Type B pancreatic cell (in vitro differentiated cells): Measurements from ENCODE around the gene ABI3BP. TPM values are rescaled to one million over a fixed set of nuclear protein-coding genes. Genes with fewer than 3 reads are reported as not detected.

ENCODE experiments used
- DNase-seq: peaks from one replicate; pipeline ENCODE4 v3.0.0; 2021; ENCODE audit warnings: mixed read lengths; ENCODE audit not compliant: unreplicated experiment; ENCODE audit errors: extremely low spot score
- H3K27ac Mint-ChIP-seq: 2 replicates; pipeline ENCODE4 v1.8.0; 2021; ENCODE audit warnings: mild to moderate bottlenecking, mixed read lengths
- H3K27me3 Mint-ChIP-seq: 2 replicates; pipeline ENCODE4 v1.8.0; 2021; ENCODE audit warnings: mixed read lengths
- H3K36me3 Mint-ChIP-seq: 2 replicates; pipeline ENCODE4 v1.8.0; 2021; ENCODE audit warnings: mixed read lengths
- H3K4me1 Mint-ChIP-seq: one replicate; pipeline ENCODE4 v1.8.0; 2021; ENCODE audit warnings: mixed read lengths; ENCODE audit not compliant: unreplicated experiment
- H3K4me3 Mint-ChIP-seq: 2 replicates; pipeline ENCODE4 v1.8.0; 2021; ENCODE audit warnings: mild to moderate bottlenecking, mixed read lengths
- H3K9me3 Mint-ChIP-seq: 2 replicates; pipeline ENCODE4 v1.8.0; 2021; ENCODE audit warnings: mixed read lengths
- CTCF ChIP-seq: fragments of 200-600 bp; sonication (generic); conservative IDR thresholded peaks from 2 replicates; pipeline ENCODE4 v1.5.0; 2021; ENCODE audit warnings: antibody characterized with exemption, mild to moderate bottlenecking
- total RNA-seq: library from RNA; stranded (reverse); gene quantifications from 2 replicates; pipeline ENCODE4 v1.2.1, GENCODE V29; 2021; ENCODE audit warnings: low replicate concordance

Gene ABI3BP
- total RNA-seq, 1 donor from 2014 or later = 7.3 TPM

GRCh38 chr3:100975714-100976113, 17.5 kb downstream of the ABI3BP start:
- DNase-seq = no peak
- H3K4me3 Mint-ChIP-seq = no peak overlapping the region
- no peaks in the 10 kb centered on the region for H3K9me3 Mint-ChIP-seq
- no peak for TF ChIP-seq CTCF
- H3K27me3 Mint-ChIP-seq = no peaks in the 10 kb centered on the region
- H3K36me3 Mint-ChIP-seq = no peaks in the 10 kb centered on the region
- H3K4me1 Mint-ChIP-seq = peaks cover 5% of the 10 kb centered on the region
- H3K27ac Mint-ChIP-seq = no peak overlapping the region

GRCh38 chr3:100973594-100973993, 19.6 kb downstream of the ABI3BP start:
- Mint-ChIP-seq H3K27ac (no peak overlapping the region), H3K27me3 (no peaks in the 10 kb centered on the region), H3K4me1 (peaks cover 5% of the 10 kb centered on the region), H3K9me3 (no peaks in the 10 kb centered on the region), H3K4me3 (no peak overlapping the region), H3K36me3 (no peaks in the 10 kb centered on the region)
- no peak for TF ChIP-seq CTCF
- no peak for DNase-seq

GRCh38 chr3:100972867-100973266, 20.4 kb downstream of the ABI3BP start:
- Mint-ChIP-seq H3K9me3 (no peaks in the 10 kb centered on the region), H3K4me3 (no peak overlapping the region), H3K27ac (no peak overlapping the region), H3K4me1 (peaks cover 5% of the 10 kb centered on the region), H3K36me3 (no peaks in the 10 kb centered on the region), H3K27me3 (no peaks in the 10 kb centered on the region)
- no peak for TF ChIP-seq CTCF
- no peak for DNase-seq

GRCh38 chr3:100972301-100972844, 20.8 kb downstream of the ABI3BP start:
- Mint-ChIP-seq H3K4me1 (peaks cover 5% of the 10 kb centered on the region), H3K9me3 (no peaks in the 10 kb centered on the region), H3K27me3 (no peaks in the 10 kb centered on the region), H3K27ac (peak overlapping the region; percentile 19), H3K4me3 (no peak overlapping the region), H3K36me3 (no peaks in the 10 kb centered on the region)
- no peak for TF ChIP-seq CTCF
- no peak for DNase-seq

GRCh38 chr3:100971798-100972197, 21.4 kb downstream of the ABI3BP start:
- no peak for TF ChIP-seq CTCF
- no peak overlapping the region for H3K27ac Mint-ChIP-seq

More at GRCh38 chr3:100971798-100972197, 21.4 kb downstream of the ABI3BP start:
- H3K9me3 Mint-ChIP-seq = no peaks in the 10 kb centered on the region
- H3K36me3 Mint-ChIP-seq = no peaks in the 10 kb centered on the region
- no peak for DNase-seq
- H3K4me1 Mint-ChIP-seq = peaks cover 5% of the 10 kb centered on the region
- H3K27me3 Mint-ChIP-seq = no peaks in the 10 kb centered on the region
- no peak overlapping the region for H3K4me3 Mint-ChIP-seq
